GM23338 (cell line): ENCODE results near the gene DNAJB8.

ENCODE experiments used
- CREB1 ChIP-seq: fragments of 250-450 bp; sonication (Bioruptor Pico); IDR thresholded peaks from 2 replicates; pipeline ENCODE4 v1.5.0; 2020; ENCODE audit warnings: low read depth, mild to moderate bottlenecking, moderate library complexity
- EZH2 ChIP-seq: fragments of 200-600 bp; sonication (generic); IDR thresholded peaks from one replicate; pipeline ENCODE4 v1.8.0; 2017; ENCODE audit warnings: antibody characterized with exemption, mild to moderate bottlenecking, low read depth; ENCODE audit not compliant: unreplicated experiment
- EZH2phosphoT487 ChIP-seq: fragments of 200-600 bp; sonication (generic); IDR thresholded peaks from one replicate; pipeline ENCODE4 v1.8.1; 2018; ENCODE audit warnings: antibody characterized with exemption; ENCODE audit not compliant: unreplicated experiment
- TF ChIP-seq, protein P1 (sequence below), 2 experiments: fragments of 200-600 bp in 1 of 2; sonication (generic) in 1 of 2; conservative IDR thresholded peaks; 2 replicates each; pipeline versions ENCODE4 v1.5.1 to v1.6.1; 2016 to 2017; ENCODE audit warnings: antibody characterized with exemption in 2 of 2, low read depth in 2 of 2, mild to moderate bottlenecking in 2 of 2, moderate library complexity in 1 of 2

DNA sequence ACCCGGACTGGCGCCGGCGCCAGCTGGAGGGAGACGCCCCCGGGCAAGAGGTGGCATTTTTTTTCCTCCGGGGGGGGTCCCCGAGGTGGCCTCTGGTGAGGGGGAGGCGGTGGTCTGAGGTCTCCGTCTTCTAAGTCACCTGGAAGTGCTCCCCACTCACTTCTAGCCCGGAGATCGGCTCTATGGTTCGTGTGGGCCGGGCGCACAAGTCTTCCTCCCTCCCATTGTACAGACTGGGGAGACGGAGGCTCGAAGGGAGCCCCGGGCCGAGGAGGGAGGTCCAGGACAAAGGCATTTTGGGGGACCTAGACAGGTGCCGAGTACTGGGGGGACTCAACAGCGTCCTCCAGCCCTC, 21.9 kb upstream of the DNAJB8 start:
- TF ChIP-seq, protein P1, sequence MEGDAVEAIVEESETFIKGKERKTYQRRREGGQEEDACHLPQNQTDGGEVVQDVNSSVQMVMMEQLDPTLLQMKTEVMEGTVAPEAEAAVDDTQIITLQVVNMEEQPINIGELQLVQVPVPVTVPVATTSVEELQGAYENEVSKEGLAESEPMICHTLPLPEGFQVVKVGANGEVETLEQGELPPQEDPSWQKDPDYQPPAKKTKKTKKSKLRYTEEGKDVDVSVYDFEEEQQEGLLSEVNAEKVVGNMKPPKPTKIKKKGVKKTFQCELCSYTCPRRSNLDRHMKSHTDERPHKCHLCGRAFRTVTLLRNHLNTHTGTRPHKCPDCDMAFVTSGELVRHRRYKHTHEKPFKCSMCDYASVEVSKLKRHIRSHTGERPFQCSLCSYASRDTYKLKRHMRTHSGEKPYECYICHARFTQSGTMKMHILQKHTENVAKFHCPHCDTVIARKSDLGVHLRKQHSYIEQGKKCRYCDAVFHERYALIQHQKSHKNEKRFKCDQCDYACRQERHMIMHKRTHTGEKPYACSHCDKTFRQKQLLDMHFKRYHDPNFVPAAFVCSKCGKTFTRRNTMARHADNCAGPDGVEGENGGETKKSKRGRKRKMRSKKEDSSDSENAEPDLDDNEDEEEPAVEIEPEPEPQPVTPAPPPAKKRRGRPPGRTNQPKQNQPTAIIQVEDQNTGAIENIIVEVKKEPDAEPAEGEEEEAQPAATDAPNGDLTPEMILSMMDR (conservative IDR thresholded peaks at IDR 0.05; ENCODE audit: low read depth in 2 of 2): no peak
- TF ChIP-seq CREB1: no peak
- TF ChIP-seq EZH2: no peak
- TF ChIP-seq EZH2phosphoT487: no peak
